ENCODE measurements around the gene SAP25.
A peak's percentile ranks its signal among the peaks of the same experiment; 100 is the strongest.
"Not testable (repeated sequence)": the region's sequence is repeated elsewhere in the genome, so short reads cannot be mapped to it uniquely, and the experiment has no call there.

Gene SAP25

GRCh38 chr7:100538654-100539435, 34.9 kb downstream of the SAP25 start, which contains the start of gene AGFG2:
AGFG2 (plus strand) TSS chr7:100539203; CDS start chr7:100539347, 144 bp downstream.
- peak; percentile 99 to 100 (median 100) for DNase-seq
- Mint-ChIP-seq H3K27me3 (no peaks in the 10 kb centered on the region), H3K4me3 (peak within 1 kb of the TSS; percentile 91 to 92), H3K36me3 (ENCODE audit: insufficient read depth) (peaks cover 9% of the 10 kb centered on the region), H3K9me3 (no peaks in the 10 kb centered on the region), H3K27ac (peak within 1 kb of the TSS; percentile 58 to 82), H3K4me1 (ENCODE audit: low read depth in 2 of 2) (peaks cover 43% of the 10 kb centered on the region in 2 donors)
- ATAC-seq (replicated peaks) = peak; percentile 92

DNA sequence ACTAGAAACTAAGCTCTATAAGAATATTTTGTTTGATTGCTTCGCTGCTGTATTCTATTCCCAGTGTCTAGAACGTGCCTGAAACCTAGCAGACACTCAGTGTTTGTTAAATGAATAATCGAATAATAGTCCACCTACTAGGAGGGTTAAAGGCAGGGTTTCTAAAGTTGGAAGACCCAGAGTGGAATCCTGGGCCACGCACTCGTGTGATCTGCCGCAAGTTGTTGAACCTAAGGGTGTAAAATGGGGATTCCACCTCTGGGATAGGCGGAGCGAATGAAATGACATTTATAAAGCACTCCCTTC, 35.4 kb downstream of the SAP25 start:
- Mint-ChIP-seq H3K36me3 (ENCODE audit: insufficient read depth) (peaks cover 9% of the 10 kb centered on the region), H3K4me1 (ENCODE audit: low read depth in 2 of 2) (peaks cover 38% of the 10 kb centered on the region in 2 donors), H3K4me3 (peak overlapping the region; percentile 91 to 92), H3K9me3 (no peaks in the 10 kb centered on the region), H3K27ac (peak overlapping the region; percentile 58 to 82), H3K27me3 (no peaks in the 10 kb centered on the region)
- ATAC-seq (replicated peaks) (no peak), DNase-seq (no peak)

DNA sequence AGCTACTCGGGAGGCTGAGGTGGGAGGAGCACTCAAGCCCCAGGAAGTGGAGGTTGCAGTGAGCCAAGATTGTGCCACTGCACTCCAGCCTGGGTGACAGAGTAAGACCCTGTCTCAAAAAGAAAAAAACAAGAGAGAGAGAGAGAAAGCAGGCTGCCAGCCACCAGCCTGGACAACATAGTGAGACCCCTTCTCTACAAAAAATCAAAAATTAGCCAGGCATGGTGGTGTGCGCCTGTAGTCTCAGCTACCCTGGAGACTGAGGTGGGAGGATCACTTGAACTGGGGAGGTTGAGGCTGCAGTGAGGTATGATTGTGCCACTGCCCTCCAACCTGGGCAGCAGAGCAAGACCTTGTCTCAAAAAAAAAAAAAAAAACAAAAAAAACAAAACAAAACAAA, 37.0 kb downstream of the SAP25 start:
- not testable (repeated sequence) for H3K4me3 Mint-ChIP-seq; H3K27me3 Mint-ChIP-seq; H3K36me3 Mint-ChIP-seq (ENCODE audit: insufficient read depth); ATAC-seq (replicated peaks); H3K9me3 Mint-ChIP-seq; DNase-seq; H3K27ac Mint-ChIP-seq
- H3K4me1 Mint-ChIP-seq (ENCODE audit: low read depth in 2 of 2) = peaks cover 24 to 25% of the 10 kb centered on the region in 2 donors

DNA sequence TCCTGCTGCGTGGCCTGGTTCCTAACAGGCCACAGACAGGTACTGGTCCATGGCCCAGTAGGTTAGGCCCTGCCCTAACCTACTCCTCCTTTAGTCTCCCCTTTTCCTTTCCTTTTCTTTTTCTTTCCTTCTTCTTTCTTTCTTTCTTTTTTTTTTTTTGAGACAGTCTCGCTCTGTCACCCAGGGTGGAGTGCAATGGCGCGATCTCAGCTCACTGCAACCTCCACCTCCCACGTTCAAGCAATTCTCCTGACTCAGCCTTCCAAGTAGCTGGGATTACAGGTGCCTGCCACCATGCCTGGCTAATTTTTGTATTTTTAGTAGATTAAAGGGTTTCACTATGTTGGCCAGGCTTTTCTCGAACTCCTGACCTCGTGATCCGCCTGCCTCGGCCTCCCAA, 37.7 kb downstream of the SAP25 start:
- ATAC-seq (replicated peaks); H3K4me3 Mint-ChIP-seq; DNase-seq; H3K27ac Mint-ChIP-seq; H3K36me3 Mint-ChIP-seq (ENCODE audit: insufficient read depth); H3K27me3 Mint-ChIP-seq; H3K9me3 Mint-ChIP-seq: not testable (repeated sequence)
- H3K4me1 Mint-ChIP-seq (ENCODE audit: low read depth in 2 of 2) = peaks cover 17 to 18% of the 10 kb centered on the region in 2 donors

GRCh38 chr7:100532165-100533022, 41.3 kb downstream of the SAP25 start:
- DNase-seq (no peak), ATAC-seq (replicated peaks) (no peak)
- H3K9me3 Mint-ChIP-seq = no peaks in the 10 kb centered on the region
- no peaks in the 10 kb centered on the region for H3K36me3 Mint-ChIP-seq (ENCODE audit: insufficient read depth)
- no peaks in the 10 kb centered on the region for H3K27me3 Mint-ChIP-seq
- no peaks in the 10 kb centered on the region for H3K4me1 Mint-ChIP-seq (ENCODE audit: low read depth in 2 of 2)
- H3K27ac Mint-ChIP-seq = no peak overlapping the region
- no peak overlapping the region for H3K4me3 Mint-ChIP-seq

DNA sequence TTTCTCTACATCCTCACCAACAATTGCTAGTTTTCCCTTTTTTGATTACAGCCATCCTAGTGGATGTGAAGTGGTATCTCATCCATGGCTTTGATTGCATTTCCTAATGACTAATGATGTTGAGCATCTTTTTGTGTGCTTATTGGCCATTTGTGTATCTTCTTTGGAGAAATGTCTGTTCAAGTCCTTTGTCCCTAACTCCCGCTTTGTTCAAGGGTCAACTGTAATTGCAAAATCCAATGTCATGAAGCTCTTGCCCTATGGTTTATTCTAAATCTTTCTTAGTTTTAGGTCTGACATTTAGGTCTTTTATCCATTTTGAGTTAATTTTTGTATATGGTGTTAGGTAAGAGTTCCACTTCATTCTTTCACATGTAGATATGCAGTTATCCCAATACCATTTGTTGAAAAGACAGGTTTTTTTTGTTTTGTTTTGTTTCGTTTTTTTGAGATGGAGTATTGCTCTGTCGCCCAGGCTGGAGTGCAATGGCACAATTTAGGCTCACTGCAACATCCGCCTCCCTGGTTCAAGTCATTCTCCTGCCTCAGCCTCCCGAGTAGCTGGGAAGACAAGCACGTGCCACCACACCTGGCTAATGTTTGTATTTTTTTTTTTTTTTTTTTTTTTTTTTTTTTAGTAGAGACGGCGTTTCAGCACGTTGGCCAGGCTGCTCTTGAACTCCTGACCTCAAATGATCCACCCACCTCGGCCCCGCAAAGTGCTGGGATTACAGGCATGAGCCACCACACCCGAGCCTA, 45.4 kb downstream of the SAP25 start:
- not testable (repeated sequence) for ATAC-seq (replicated peaks); H3K9me3 Mint-ChIP-seq; DNase-seq; H3K4me3 Mint-ChIP-seq; H3K4me1 Mint-ChIP-seq (ENCODE audit: low read depth in 2 of 2); H3K27me3 Mint-ChIP-seq; H3K27ac Mint-ChIP-seq; H3K36me3 Mint-ChIP-seq (ENCODE audit: insufficient read depth)

GRCh38 chr7:100523192-100523591, 50.5 kb downstream of the SAP25 start:
- not testable (repeated sequence) for H3K27me3 Mint-ChIP-seq; DNase-seq; H3K27ac Mint-ChIP-seq; H3K9me3 Mint-ChIP-seq; H3K36me3 Mint-ChIP-seq (ENCODE audit: insufficient read depth); H3K4me1 Mint-ChIP-seq (ENCODE audit: low read depth in 2 of 2); H3K4me3 Mint-ChIP-seq; ATAC-seq (replicated peaks)
